Right lung (tissue), 10 donors: ENCODE results near the gene PYY. TPM values are rescaled to one million over a fixed set of nuclear protein-coding genes. Genes with fewer than 3 reads are reported as not detected.

Experiments
- DNase-seq, 2 donors: peaks; one replicate each; pipeline ENCODE4 v3.0.0-alpha.2; 2013
- long read RNA-seq, 8 donors: transcript quantifications; one replicate each; lab custom pipeline, GENCODE V29; 2026
- polyA plus RNA-seq, 5 donors: library from polyadenylated mRNA; unstranded; fragments of 120-200 nt; gene quantifications; one replicate each; pipeline versions ENCODE4 v1.2.1 to v1.2.3, GENCODE V29; 2013; ENCODE audit warnings: inconsistent platforms in 1 of 5, low replicate concordance in 1 of 5; ENCODE audit not compliant: insufficient read length in 5 of 5, insufficient read depth in 1 of 5

PYY gene
- under 1 TPM in 4 of 5 donors, not detected in 1; 0.17 to 0.79 (median 0.26) TPM for polyA plus RNA-seq
- long read RNA-seq, donor 1, result 0 reads
- long read RNA-seq, donor 2, result 0 reads
- long read RNA-seq, donor 3, result 0 reads
- long read RNA-seq, donor 4, result 0 reads
- long read RNA-seq, donor 5, result 0 reads
- long read RNA-seq, donor 6, result 0 reads
- long read RNA-seq, donor 7, partial matches to known transcripts, result 0 of 1 reads
- long read RNA-seq, donor 7, other reads (novel, unspliced or antisense), result 0 of 1 reads
- long read RNA-seq, donor 8, result 0 reads

DNA sequence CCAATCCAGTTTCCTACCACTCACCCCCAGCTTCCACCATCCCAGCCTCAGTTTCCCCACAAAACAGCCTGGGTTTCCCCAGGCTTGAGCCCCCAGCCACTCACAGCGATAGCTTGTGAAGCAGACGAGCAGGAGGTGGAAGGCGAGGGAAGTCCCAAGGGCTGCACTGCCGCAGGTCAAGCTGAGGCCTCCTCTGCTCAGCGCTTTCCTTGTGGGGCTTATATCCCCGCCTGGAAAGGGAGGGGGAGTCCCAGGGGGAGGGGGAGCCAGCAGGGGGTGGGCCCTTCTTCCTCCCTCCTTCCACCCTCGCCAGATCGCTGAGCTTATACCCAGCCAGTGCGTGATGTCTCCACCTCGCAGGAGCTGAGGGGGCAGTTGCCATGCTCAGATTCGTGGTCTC is at the start of gene PYY:
Gene PYY, minus strand, starts transcription at position 195 of the 400 bp plus-strand sequence. CDS start 457 bp downstream, outside the sequence.
- DNase-seq, result no peak

DNA sequence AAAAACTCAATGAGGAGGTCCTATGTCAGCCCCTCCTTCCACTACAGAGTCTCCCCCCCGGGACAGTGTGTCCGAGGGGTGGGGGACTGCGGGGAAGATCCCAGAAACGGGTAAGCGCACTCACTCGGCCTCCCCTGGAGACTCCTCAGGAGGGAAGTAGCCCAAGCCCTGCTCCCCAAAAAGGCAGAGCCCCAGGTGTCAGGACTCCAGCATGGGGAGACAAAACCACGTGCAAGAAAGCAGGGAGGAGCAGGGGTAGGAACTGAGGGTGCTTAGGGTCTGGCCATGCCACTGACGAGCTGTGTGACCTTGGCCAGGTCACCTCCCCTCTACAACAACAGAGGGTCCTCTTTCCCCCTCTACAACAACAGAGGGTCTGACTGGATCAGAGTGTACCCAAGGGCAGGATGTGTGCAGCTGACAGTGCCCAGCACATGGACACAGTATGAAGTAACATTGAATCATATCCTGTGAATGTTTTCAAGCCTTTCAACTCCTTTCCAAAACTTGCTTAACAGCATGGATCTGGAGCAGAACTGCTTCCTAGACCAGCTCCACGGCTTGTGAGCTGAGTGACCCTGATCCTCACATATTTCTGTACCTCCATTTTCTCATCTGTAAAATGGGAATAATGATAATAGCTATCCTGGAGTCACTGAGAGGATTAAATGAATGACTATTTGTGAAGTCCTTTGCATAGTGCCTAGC is 48.6 kb upstream of the PYY start:
- no peak for DNase-seq

DNA sequence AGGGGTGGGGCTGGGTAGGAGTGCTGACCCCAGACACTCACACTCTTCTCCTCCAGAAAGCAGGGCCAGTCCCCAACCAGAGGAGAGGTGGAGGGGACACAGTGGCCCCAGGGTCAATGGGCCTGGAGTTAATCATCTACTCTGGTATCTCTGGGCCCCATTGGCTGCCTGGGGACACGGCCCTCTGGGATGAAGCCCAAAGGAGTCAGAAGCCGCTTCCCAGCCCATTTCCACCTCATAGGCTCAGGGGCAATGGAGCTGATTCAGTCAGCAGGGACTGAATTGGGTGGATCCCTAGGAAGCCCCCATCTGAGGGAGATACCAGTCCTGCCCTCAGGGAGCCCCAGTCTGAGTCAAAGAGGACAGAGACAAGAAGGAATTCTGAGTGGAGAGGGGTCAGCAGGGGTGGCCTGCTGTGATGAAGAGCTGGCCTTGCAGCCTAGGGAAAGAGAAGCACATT is 47.8 kb upstream of the PYY start:
- DNase-seq, result no peak

DNA sequence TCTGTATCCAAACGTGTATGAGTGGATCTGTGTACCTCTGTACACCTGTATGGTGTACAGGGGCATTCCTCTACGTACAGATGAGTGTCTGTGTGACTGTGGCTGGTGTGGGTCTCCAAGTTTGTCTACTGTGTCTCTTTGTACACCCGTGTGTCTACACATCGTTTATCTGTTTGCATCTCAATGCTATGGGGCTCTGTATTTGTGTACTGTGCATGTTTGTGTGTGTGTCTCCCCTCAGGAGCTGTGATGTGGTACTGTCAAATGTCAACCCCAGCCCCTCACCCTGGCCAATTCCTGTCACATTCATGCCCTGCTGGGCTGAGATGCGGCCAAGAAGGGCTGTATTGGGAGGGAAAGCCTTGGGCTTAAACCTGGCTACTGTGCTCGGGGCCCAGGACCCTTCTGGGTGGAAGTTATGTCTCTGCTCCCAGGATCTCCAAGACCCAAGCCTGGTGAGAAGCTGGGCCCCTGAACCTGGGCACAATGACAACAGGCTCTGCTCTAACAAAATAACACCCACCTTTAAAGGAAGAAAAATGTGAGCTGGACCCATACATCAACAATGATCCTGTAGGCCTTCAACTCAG is 47.2 kb upstream of the PYY start:
- no peak for DNase-seq

DNA sequence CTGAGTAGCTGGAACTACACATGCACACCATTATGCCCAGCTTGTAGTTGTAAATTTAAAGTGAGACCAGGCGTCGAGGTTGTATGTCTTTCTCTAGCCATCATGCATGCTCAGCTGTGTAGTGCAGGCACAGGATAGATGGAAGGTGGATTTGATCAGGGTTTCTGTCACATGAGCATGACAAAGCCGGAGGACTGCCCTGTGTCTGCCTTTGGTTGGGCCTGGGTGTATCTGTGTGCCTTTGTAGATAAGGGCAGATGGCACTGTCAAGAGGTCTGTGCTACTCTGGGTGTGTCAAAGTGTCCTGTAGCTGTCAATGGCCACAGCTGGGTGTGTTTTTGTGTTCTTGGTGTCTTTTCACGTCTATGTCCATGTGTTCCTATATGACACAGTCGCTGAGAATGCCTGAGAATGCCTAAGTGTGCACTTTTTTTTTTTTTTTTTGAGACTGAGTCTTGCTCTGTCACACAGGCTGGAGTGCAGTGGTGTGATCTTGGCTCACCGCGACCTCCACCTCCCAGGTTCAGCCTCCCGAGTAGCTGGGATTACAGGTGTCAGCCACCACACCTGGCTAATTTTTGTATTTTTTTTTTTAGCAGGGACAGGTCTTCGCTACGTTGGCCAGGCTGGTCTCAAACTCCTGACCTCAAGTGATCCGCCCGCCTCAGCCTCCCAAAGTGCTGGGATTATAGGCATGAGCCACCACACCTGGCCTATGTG is 46.6 kb upstream of the PYY start:
- no peak for DNase-seq

DNA sequence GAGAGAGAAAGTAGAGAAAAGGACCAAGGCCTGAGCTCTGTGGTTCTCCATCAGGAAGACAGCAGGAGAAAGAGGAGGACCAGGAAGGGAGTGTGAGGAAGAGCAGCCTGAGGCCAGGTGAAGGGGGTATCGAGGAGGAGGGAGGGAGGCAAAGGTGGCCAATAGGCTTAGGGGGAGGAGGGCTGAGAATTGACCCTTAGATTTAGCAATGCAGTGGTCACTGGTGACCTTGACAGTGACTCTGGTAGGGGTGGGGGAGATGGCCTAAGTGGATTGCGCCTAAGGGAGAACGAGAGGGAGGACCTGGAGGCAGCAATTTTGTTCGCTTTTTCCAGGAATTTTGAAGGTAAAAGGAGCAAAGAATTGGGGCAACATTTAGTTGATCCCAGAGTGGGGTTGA is 45.3 kb upstream of the PYY start:
- no peak for DNase-seq

DNA sequence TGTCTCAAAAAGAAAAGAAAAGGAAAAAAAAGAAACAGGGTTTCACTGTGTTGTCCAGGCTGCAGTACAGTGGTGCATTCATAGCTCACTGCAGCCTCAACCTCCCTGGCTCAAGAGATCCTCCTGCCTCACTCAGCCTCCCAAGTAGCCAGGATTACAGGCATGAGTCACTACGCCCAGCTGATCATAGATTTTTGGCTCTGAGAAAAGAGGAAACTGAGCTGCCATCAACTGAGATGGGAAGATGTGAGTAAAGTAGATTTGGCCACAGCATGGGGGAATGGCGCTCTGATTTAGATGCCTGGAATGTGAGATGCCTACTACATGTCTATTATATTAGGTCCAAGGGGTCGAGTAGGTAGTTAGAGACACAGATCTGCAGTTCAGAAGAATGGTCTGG is 44.8 kb upstream of the PYY start:
- DNase-seq, result no peak

DNA sequence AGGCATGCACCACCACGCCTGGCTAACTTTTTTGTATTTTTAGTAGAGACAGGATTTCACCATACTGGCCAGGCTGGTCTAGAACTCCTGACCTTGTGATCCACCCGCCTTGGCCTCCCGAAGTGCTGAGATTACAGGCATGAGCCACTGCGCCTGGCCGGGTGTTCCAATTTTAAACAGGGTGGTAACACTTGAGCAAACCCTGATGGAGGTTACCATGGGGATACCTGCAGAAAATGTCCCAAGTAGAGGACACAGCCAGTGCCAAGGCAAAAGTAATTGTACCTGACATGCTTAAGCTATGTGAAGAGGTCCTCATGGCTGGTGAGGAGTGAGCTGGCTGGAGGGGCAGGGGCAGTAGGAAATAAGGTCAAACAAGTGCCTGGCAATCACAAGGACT is 43.4 kb upstream of the PYY start:
- DNase-seq, result peak in 1 of 2 donors; percentile 28

DNA sequence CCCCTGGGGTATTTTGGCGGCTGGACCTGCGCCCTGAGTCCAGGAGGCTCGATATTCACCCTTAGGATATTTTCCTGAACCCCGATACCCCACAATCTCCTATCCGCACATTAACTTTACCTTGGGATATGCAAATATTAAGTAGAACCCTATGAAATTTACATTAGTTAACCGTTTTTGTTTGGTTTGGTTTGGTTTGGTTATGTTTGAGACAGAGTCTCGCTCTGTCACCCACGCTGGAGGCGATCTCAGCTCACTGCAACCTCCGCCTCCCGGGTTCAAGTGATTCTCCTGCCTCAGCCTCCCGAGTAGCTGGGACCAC is 41.4 kb upstream of the PYY start:
- DNase-seq, result no peak

DNA sequence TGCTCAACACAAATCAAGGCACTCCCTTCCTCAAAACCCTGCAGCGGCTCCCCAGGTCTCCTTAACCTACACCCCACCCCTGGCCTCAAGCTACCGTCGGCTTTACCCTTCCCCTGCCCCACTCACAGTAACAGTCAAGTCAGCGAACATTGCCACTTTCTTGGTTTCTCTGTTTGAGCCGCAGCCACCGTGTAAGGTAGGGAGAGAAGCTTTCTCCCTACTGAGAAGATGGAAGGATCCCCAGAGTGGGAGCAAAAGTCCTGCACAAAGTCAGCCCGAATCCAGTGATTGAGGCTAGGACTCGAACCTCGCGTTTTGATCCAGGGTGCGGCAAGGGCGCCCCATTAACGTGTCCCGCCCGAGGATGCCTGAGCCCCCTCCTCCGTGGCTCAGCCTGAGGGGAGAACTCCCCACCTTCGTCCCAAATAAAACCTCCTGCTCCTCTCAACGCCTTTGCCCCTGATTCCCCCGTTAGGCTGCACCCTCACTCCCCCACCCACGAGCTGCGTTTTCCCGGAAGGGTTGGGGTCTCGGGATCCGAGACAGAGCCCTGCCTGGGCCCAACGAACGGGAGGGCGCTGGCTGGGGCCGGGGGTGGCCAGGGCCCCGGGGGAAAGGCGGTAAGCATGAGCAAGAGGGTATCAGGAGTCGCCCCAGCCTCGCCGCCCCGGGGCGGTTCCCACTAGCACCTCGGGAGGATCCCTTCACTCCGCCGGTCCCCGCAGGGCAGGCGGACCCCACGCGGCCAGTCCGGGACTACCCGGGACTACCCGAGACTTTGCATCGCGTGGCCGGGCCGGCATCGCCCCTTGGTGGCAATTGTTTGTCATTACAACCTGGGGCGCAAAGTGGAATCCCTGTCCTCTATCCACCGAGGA is 40.8 kb upstream of the PYY start:
- peak in 1 of 2 donors; percentile 18 for DNase-seq

DNA sequence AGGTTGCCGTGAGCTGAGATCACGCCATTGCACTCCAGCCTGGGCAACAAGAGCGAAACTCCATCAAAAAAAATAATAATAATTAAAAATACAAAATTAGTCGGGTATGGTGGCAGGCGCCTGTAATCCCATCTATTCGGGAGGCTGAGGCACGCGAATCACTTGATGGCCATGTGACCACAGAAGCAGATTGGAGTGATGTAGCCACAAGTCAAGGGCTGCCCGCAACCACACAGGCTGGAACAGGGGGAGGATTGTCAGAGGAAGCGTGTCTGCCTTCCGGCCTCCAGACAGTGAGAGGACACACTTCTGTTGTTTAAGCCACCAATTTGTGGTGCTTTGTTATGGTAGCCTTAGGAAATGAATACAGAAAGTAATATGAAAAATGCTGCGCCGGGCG is 38.9 kb upstream of the PYY start:
- DNase-seq, result no peak

DNA sequence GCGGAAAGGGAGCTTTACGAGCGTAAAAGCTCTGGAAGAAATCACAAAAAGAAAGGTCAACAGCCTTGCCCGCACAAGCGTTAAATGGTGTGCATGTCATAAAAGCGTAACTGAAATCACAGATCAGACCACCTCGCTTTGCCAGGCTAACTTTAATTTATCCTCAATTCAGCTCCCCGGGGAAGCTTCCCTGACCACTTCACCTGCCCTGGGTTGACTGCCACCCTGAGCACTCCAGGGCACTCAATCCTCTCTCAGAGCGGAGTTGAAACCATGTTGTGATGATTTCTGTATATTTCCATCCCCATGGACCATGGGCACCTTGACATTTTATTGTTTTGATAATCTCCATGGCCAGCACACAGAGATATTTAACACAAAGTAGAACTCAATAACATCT is 34.6 kb upstream of the PYY start:
- no peak for DNase-seq

DNA sequence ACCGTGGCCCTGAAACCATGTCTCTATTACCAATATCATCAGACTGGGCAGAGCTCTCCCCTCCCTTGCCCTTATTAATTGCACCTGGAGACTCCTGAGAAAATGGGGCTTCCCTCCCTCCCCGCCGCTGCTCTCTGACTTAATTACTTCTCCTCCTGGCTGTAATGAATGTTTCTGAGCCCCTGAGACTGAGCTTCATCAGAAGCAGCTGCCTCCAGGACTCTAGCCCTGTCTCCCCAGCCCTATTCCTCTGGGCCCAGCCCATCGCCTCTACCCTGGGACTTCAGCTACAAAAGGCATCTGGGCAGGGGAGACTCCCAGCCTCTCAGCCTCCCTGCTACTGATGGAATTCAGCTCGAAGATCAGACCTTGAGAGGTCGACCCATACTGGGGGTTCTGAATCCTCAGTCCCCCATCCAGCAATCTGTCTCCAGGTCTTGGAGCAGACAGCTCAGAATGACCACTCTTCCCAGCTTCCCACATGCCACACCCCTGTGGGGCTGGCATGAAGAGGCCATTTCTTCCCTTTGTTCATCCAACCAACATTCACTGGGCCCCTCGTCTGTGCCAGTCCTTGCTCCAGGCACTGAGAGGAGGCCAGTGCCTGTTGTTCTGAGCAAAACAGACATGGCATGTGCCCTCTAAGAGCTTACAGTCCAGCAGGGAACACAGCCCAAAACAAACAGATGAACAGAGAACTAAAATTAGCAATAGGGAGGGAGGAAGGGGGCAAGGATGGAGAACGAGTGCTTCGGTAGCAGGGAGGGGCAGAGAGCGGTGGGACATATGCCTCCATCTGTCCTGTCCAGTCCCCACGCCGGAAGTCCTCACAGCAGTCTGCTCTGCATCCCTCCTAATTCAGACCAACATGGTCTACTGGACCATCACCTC is 33.6 kb upstream of the PYY start:
- DNase-seq, result no peak

DNA sequence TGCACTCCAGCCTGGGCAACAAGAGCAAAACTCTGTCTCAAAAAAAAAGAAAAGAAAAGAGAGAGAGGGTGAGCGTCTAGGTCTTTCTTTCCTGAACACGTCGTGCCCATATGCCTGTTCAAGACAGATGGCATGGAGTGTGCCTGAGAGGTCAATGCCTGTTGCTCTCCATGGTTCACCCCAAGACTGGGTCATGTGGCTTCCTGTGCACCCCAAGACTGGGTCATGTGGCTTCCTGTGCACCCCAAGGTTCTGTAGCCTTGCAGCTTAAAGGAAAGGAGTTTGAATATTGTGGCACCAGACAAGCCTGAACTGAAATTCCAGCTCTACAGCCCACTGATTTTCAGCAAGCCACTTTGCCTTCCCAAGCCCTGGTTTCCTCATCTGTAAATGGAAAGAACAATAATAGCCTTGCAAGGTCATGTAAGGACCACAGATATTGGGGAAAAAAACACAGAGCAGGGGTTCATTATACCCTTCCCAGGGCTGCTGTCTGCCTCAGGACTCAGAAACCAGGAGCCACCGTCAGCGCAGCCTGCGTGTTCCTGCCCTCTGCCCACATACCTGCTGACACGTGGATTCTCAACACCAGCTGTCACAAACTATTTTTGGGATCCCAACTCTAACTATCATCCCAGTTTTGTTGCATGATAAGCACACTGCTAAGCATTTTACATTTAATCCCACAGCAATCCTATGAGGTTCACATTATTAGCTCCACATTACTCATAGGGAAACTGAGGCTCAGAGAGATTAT is 32.7 kb upstream of the PYY start:
- no peak for DNase-seq

DNA sequence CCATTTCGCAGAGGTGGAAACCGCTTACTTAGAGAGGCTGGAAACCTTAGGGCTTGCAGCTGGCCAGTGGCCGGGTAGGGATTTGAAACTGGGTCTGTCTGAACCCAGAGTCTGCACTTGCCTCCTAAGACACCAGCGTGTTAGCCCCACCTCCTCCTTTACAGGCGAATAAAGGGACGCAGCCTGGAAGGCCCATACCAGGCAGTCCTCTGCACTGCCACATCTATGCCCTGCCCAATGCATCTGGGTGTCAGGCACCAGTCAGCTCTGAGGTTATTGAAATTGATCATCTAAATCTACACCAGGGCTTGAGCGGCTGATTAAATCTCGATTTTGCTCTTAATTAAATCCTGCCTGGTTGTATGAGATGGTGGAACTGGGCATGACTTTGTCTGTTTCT is 30.8 kb upstream of the PYY start:
- no peak for DNase-seq

DNA sequence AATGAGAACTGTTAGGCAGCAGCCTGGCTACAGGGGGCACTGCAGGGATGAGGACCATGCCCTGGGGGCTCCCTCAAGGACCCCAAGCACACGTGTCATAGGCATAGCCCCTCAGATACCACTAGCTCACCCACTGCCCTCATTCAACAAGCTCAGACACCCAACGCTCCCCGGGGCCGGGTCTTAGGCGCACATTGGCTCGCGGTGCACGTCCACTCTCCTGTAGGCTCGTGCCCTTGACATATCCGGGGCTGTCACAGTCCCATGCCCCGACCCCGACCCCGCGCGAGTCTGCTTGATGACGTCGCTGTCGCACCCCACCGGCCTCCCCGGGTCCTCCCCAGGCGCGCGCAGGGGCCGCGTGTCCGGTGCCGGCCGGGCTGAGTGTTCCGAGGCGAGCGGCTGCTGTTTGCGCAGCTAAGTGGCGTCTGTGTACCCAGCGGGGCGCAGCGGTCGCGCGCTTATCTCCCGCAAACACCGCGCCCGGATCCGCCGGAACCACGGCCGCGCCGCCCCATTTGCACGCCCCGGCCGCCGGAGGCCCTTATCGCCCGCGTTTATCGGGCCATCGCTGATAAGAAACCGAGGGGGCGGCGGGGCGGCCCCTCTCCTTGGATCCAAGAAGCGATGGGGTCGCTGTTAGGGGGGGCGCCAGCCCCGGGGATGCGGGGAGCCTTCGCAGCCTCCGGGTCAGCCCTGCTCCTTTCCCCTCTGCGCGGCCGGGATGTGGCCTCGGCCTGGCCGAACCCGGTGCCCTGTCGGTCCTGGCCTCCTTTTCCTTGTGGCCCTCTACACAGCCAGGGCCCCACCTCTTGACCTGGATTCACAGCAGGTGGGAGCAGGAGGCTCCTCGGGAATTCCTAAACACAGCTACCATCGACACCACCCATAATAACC is 30.0 kb upstream of the PYY start:
- no peak for DNase-seq

DNA sequence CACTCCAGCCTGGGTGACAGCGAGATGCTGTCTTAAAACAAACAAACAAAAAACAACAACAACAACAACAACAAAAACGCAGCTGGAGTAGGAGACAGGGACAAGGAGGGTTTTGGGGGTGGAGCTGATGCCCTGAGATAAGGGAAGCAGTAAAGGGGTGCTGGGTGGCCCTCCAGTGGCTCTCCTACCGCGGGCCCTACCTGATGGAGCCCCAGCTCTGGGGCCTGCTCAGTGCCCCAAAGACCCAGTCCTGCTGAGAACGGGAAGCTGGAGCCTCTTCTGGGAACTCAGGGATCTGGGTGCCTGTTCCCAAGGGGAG is 29.4 kb upstream of the PYY start:
- DNase-seq, result no peak

DNA sequence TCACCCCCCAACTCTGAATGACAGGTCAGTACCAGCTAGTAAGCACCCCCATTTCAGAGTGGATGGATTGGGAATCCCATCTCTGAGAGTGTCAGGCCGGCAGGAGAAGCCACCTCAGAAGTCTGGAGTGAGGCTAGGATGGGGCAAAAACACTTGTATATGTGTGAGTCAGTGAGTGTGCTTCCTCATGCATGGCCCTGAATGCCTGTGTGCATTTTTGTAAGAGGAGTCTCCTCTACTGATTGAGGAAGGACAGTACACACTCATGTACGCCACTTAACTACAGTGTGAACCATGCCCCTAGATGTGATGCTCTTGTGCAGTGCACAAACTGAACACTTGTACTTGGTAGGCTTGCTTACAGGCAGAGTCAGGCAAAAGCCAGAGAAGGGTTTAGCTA is 28.4 kb upstream of the PYY start:
- DNase-seq, result no peak

DNA sequence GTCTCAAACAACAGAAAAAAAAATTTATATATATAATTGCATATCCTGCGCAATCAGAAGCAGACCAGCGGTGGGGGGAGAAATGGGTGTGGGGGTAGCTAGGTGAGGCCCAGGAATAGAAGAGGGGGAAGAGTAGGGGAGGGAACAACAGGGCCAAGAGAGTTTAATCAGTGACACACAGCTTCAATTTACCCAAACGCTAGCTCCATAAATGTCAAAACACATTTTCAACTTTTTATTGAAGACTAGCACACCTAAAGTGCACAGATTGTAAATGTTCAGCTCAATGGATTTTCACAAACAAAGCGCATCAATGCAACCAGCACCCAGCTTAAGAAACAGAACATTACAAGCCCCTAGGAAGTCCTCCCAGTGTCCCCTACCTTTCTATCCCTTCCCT is 25.9 kb upstream of the PYY start:
- DNase-seq, result no peak
